Muscle layer of duodenum (tissue), 2 donors: ENCODE data around the gene ETNPPL.

Experiments used
- H3K27ac ChIP-seq: one replicate; pipeline ENCODE4 v1.7.0; 2013; ENCODE audit warnings: mild to moderate bottlenecking, low read length
- H3K27me3 ChIP-seq: one replicate; pipeline ENCODE4 v1.7.0; 2013; ENCODE audit warnings: low read depth, mild to moderate bottlenecking, control low read depth, low read length
- H3K36me3 ChIP-seq, 2 donors: one replicate each; pipeline ENCODE4 v1.7.0; 2013; ENCODE audit warnings: low read length in 2 of 2, control low read depth in 1 of 2, mild to moderate bottlenecking in 1 of 2; ENCODE audit not compliant: insufficient read depth in 2 of 2, control insufficient read depth in 1 of 2
- H3K4me1 ChIP-seq, 2 donors: one replicate each; pipeline ENCODE4 v1.7.0; 2013; ENCODE audit warnings: low read length in 2 of 2, mild to moderate bottlenecking in 2 of 2, control low read depth in 1 of 2, moderate library complexity in 1 of 2; ENCODE audit not compliant: insufficient read depth in 2 of 2, control insufficient read depth in 1 of 2
- H3K4me3 ChIP-seq, 2 donors: one replicate each; pipeline ENCODE4 v1.7.0; 2013; ENCODE audit warnings: low read length in 2 of 2, low read depth in 1 of 2, mild to moderate bottlenecking in 1 of 2
- H3K9me3 ChIP-seq, 2 donors: one replicate each; pipeline ENCODE4 v1.7.0; 2013; ENCODE audit warnings: low read length in 2 of 2, control low read depth in 1 of 2, mild to moderate bottlenecking in 1 of 2; ENCODE audit not compliant: control insufficient read depth in 1 of 2
- donor health status: healthy.

The ETNPPL gene

DNA sequence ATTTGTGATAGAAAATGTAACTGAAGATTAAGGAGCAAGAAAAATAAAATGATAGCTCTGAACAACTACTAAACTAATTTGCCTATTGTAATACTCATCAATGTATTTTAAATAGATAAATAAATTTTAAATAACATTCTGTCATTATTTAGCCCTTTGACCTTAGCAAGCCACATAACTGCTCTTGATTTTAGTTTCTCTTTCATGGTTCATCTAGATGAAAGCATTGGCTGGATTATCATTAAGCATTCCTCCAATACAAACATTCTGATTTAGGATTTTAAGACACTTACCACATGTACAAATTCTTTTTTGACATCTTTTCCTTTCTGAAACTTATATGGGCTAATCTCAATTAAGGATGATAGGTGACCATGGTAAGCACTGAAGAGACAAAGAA, 8.5 kb downstream of the ETNPPL start:
- Histone ChIP-seq H3K36me3 (no peaks in the 10 kb centered on the region), H3K27me3 (no peaks in the 10 kb centered on the region), H3K27ac (no peak overlapping the region), H3K4me1 (no peaks in the 10 kb centered on the region), H3K4me3 (no peak overlapping the region), H3K9me3 (no peaks in the 10 kb centered on the region)

DNA sequence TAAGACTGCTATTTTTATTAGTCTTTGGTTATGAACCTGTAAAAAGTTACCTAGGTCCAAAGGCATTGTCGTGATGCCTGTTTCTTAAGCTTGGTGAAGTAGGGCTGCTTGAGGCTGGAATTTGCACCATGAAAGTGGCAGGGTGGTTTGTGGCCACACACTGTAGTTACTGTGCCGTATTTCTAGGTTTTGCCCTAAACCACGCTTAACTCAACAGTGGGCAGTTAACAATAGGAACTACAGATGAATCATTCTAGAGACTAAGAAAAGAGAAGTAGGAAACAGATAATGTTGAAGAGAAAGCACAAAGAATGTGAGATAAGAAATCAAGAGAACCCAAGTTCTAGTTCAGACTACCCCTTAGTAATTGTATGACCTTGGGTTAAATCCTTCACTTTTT, 11.5 kb downstream of the ETNPPL start:
- no peaks in the 10 kb centered on the region for H3K4me1 ChIP-seq
- no peaks in the 10 kb centered on the region for H3K9me3 ChIP-seq
- H3K36me3 ChIP-seq: no peaks in the 10 kb centered on the region
- H3K27ac ChIP-seq: no peak overlapping the region
- no peaks in the 10 kb centered on the region for H3K27me3 ChIP-seq
- H3K4me3 ChIP-seq: no peak overlapping the region

DNA sequence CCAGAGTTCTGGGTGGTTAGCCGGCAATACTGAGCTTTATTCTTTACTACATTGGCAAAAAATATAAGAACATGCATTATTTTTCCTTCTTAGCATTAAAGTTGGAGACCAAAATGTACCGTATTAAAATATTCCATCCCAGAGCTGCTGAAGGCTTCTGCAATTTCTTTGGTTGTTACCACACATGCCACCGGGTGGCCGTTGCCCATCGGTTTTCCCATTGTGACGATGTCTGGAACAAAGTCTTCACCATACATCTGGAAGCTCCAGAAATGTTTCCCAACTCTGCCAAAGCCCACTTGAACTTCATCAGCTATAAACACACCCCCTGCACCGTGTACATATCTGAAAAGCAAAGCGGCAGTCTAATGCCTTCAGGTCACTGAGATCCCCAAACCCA, 13.7 kb downstream of the ETNPPL start:
- Histone ChIP-seq H3K27ac (no peak overlapping the region), H3K27me3 (no peaks in the 10 kb centered on the region), H3K36me3 (no peaks in the 10 kb centered on the region), H3K4me1 (no peaks in the 10 kb centered on the region), H3K4me3 (no peak overlapping the region), H3K9me3 (no peaks in the 10 kb centered on the region)

- Histone ChIP-seq H3K36me3 (no peaks in the 10 kb centered on the region), H3K9me3 (no peaks in the 10 kb centered on the region), H3K27me3 (no peaks in the 10 kb centered on the region), H3K4me3 (no peak overlapping the region), H3K4me1 (no peaks in the 10 kb centered on the region), H3K27ac (no peak overlapping the region)
Measured at GRCh38 chr4:108746511-108746910, 16.3 kb downstream of the ETNPPL start.

DNA sequence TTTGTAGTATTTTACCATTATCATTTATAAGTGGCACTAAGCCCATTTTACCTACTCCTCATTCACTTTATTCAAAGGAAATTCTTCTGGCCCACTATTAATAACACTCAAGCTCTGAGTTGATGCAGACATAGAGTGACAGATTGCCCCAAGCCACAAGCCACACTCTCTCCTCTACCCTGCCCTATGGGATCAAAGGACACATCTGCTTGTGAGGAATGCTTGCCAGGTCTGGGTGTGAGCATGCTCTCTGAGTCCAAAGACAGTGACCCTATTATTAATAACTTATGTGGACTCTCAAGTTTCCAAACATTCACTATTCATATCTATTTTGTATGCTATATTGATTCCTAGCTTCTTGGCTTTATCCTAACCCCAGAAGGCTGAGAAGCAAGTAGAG, 18.5 kb downstream of the ETNPPL start:
- no peaks in the 10 kb centered on the region for H3K27me3 ChIP-seq
- no peak overlapping the region for H3K27ac ChIP-seq
- no peaks in the 10 kb centered on the region for H3K4me1 ChIP-seq

DNA sequence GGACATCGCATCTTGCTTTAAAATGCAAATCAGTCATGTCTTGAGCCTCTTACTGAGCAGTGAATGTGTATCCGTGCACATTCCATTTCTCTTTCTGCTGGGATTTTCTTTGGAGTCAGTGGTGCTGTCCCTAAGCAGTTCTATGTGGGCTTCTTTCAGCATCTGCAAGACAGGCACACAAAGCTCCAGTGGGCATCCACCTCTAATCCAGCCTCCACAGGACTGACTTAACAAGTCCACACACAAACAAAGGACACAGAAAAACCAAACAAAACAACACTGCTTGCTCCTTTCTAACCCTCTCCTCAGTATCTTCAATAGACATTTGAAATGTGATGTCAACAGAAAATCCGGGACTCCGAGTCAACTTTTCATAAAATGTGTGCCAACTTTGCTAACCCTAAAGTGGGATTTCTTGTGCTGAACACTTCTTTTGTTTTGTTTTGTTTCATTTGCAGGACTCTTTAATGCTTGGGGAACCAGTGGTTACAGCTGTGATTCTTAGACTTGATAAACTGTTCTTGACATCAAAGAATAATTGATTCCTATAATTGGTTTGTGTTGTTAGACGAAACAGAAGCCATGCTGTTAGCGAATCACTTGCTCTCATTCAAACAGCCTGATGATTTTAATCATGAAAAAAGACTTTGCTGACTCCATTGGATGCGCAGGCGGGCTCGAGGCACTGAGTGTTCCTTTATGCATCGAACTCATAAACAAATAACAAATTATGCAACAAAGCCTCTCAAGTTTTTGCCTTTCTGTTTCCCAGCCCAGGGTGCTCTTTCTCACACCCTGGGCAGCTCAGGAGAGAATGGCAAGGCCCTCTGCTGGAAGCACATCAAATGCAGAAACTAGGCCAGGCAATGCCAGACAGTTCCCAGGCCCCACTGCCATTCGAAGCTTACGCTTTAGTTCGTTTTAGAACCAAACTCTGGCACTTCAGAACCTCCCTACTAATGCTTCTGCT, 20.1 kb downstream of the ETNPPL start:
- Histone ChIP-seq H3K36me3 (no peaks in the 10 kb centered on the region), H3K27me3 (no peaks in the 10 kb centered on the region), H3K4me1 (no peaks in the 10 kb centered on the region), H3K9me3 (no peaks in the 10 kb centered on the region), H3K27ac (no peak overlapping the region), H3K4me3 (no peak overlapping the region)

More for the DNA sequence above, 18.5 kb downstream of the ETNPPL start:
- Histone ChIP-seq H3K9me3 (no peaks in the 10 kb centered on the region), H3K36me3 (no peaks in the 10 kb centered on the region), H3K4me3 (no peak overlapping the region)

GRCh38 chr4:108738003-108738706, 24.7 kb downstream of the ETNPPL start:
- H3K4me3 ChIP-seq: no peak overlapping the region
- H3K36me3 ChIP-seq: no peaks in the 10 kb centered on the region
- no peaks in the 10 kb centered on the region for H3K9me3 ChIP-seq
- H3K27ac ChIP-seq: no peak overlapping the region
- H3K4me1 ChIP-seq: no peaks in the 10 kb centered on the region
- H3K27me3 ChIP-seq: no peaks in the 10 kb centered on the region

DNA sequence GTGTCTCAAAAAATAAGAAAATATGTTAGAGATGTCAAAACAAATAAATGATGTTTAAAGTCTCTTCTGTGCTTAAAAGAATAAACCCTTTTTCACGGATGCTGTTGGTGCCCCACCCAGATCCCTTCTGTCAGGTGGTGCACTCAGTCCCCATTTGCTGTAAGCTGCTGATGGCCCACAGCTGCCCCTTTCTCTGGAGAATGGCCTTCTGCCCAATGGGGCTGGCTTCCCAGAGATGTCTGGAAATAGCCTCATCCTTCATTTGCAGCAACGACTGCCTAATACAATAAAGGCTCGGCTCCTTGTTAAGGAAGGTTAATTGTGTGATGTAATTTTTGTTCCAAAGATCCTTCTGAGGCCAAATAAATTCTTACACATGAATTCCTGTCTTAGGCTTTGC, 31.8 kb downstream of the ETNPPL start:
- no peaks in the 10 kb centered on the region for H3K36me3 ChIP-seq
- no peaks in the 10 kb centered on the region for H3K4me1 ChIP-seq
- no peak overlapping the region for H3K4me3 ChIP-seq
- H3K27ac ChIP-seq: no peak overlapping the region
- H3K9me3 ChIP-seq: no peaks in the 10 kb centered on the region
- no peaks in the 10 kb centered on the region for H3K27me3 ChIP-seq

- Histone ChIP-seq H3K4me3 (no peak overlapping the region), H3K27ac (no peak overlapping the region), H3K36me3 (no peaks in the 10 kb centered on the region), H3K27me3 (no peaks in the 10 kb centered on the region), H3K9me3 (no peaks in the 10 kb centered on the region), H3K4me1 (no peaks in the 10 kb centered on the region)
Measured at GRCh38 chr4:108730579-108730978, 32.3 kb downstream of the ETNPPL start.

DNA sequence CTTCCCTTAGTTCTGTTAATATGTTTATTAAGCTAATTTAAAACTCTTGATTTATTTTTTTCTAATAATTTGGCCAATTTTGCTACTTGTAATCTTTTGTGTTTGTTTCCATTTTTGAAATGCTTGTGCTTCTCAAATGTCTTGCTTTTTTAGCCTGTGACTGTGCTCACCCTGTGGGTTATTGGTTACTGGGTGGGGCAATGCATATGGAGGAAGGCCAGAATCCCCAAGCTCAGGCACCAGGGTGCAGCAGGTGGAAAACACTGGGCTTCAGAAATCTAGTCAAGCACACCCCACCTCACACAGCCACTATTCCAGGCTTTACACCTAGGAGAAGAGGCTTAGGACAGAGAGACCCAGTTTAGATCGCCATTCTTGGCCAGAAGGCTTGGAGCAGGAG, 33.1 kb downstream of the ETNPPL start:
- H3K27me3 ChIP-seq: no peaks in the 10 kb centered on the region
- H3K4me1 ChIP-seq: no peaks in the 10 kb centered on the region

GRCh38 chr4:108725457-108725856, 37.4 kb downstream of the ETNPPL start:
- Histone ChIP-seq H3K27ac (no peak overlapping the region), H3K4me1 (no peaks in the 10 kb centered on the region), H3K4me3 (no peak overlapping the region), H3K27me3 (no peaks in the 10 kb centered on the region), H3K36me3 (no peaks in the 10 kb centered on the region), H3K9me3 (no peaks in the 10 kb centered on the region)

More for the DNA sequence above, 33.1 kb downstream of the ETNPPL start:
- H3K36me3 ChIP-seq: no peaks in the 10 kb centered on the region
- H3K9me3 ChIP-seq: no peaks in the 10 kb centered on the region
- H3K27ac ChIP-seq: no peak overlapping the region
- H3K4me3 ChIP-seq: no peak overlapping the region
